Pons (tissue), 1 donor: ENCODE measurements around the gene PRRG2.

ENCODE experiments used
- DNase-seq: peaks from one replicate; pipeline ENCODE4 v3.0.0-alpha.2; 2016; ENCODE audit warnings: low spot score

Gene PRRG2

GRCh38 chr19:49557641-49558325 is 23.3 kb upstream of the PRRG2 start:
- no peak for DNase-seq

GRCh38 chr19:49558591-49558990 is 22.5 kb upstream of the PRRG2 start:
- DNase-seq = no peak

DNA sequence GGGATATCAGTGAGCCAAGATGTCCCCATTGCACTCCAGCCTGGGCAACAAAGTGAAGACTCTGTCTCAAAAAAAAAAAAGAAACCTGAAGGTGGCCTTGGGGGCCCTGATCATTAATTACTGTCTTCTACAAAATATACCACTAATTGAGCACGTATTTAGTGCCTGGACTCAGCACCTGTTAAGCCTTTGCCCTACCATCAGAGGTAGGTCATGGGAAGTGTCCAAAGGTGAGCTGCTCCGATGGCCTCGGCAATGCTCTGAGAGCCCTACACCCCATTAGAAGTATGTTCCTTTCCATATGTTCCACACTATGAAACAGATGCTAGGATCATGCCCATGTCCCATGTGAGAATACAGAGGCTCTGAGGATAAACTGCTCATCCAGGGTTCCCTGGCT is 21.7 kb upstream of the PRRG2 start:
- no peak for DNase-seq

DNA sequence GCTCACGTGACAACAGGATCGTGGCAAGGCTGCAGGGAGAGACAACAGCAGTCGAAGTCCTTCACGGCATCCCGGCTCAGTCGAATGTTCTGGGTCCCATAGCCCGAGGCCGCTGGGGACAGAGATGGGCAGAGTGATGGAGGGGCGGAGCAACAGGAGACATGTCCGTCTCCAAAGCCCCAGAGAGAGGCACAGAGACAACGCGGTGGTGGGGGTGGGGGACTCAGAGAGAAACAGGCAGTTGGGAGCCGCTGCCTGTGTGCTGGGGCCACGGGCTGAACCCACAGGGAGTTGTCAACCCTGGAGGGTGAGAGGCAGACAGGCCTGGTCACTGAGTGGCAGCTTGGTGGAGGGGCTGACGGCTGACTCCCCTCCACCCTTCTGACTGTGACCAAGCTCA is 21.2 kb upstream of the PRRG2 start:
- no peak for DNase-seq

DNA sequence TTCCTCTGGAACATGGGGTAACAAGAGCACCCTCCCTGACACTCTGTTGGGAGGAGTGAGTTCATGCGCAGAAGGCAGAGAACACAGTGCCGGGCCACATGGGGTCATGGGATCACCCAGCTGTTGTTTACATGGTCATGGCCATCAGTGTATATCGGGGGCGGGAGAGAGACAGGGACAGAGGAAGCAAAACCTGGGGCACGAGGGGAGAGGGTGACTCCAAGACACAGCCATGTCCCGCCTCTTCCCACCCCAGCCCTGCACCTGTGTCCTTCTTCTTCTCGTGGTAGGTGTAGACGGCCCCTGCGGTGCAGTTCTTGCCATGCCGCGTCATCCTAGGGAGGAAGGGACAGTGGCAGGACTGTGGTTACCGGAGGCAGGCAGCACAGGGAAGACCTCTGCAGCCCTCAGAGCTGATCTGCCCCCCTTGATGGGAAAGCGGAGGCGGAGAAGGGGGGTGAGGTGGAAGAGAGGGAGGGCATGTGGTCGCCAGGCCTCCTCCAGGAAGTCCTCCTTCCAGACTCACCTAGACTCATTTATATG is 20.7 kb upstream of the PRRG2 start:
- DNase-seq = peak; percentile 78

- no peak for DNase-seq
Observed at GRCh38 chr19:49564616-49565045, 16.5 kb upstream of the PRRG2 start.

DNA sequence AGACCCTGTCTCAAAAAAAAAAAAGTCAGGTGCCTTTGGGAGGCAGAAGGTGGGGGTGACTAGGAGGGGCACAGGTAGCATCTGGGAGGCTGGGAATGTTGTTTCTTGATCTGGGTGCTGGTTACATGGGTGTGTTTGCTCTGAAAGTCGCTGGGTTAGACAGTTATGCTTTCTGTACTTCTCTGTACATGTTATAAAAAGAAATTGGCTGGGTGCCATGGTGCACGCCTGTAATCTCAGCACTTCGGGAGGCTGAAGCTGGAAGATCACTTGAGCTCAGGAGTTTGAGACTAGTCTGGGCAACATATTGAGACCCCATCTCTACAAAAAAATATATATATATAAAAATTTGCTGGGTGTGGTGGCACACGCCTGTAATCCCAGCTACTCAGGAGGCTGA is 15.9 kb upstream of the PRRG2 start:
- no peak for DNase-seq

- DNase-seq = no peak
Observed at GRCh38 chr19:49566302-49566701, 14.8 kb upstream of the PRRG2 start.

DNA sequence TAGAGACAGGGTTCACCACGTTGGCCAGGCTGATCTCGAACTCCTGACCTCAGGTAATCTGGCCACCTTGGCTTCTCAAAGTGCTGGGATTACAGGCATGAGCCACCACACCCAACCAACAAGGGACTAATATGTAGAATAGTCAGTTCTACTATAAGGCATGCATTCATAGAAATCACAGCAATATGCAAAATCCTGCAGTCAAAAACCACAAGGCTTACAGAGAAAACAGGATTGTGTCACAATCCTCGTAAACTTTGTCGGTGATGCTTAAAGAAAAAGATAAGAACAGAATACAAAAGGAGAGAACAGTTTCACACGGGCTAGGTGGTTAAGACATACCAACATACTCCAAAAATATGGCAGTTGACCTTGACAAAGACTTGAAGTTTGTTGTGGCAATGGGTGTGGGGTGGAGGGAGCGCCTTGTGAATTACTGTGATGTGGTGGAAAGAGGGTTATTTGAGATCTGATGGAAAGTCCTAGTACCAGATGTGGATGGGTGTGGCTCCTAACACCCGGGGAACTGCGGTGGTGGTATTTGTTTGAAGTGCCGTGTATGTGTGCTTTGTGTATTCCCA is 13.2 kb upstream of the PRRG2 start:
- no peak for DNase-seq

DNA sequence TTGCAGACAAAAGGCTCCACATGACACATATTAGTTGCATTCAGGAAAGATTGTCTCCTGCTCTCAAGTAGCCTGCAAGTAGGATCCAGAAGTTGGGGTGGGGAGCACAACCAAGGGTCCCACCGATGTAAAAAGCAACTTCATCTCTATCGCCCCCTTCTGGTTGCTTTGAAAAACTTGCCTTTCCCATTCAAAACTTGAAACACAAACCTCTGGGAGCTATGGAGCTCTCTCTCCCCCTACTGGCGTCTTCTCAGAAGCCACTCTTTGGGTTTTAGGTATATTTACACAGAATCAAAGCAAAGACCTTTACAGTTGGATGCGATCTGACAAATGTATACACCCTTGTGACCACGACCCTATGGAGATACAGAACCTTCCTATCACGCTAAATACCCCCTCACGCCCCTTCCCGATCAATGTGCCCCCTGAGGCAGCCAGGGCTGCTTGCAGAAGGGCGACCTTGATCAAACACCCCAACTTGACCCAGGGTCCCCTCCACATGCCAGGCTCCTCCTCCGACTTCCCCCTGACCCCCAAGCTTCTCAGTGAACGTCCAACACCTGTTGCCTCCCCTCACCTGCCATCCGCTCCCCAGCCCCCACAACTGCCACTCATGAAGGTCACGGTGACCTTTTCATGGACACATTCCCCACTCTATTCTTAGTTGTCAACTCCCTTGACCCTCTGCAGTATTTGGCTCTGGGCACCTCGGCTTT is 10.8 kb upstream of the PRRG2 start:
- peak; percentile 88 for DNase-seq

- DNase-seq = no peak
Observed at GRCh38 chr19:49570997-49571676, 10.0 kb upstream of the PRRG2 start.

DNA sequence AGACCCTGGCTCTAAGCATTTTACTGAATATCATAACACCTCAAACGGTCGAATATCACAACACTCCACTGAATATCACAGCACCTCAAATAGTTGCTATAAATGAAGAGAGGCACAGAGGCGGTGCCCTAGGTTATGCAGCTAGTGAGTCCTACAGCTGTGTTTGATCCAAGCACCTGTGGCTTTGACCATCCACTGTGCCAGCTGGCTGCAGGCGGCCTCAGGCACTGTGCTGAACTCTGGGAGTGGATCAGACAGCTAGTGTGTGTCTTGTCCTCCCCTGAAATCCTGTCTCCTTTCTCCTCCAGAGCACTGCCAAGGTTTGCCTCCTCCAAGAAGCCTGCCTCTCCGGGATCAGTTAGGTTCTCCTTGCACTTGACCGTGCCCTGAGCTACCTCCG is 8.1 kb upstream of the PRRG2 start:
- no peak for DNase-seq

DNA sequence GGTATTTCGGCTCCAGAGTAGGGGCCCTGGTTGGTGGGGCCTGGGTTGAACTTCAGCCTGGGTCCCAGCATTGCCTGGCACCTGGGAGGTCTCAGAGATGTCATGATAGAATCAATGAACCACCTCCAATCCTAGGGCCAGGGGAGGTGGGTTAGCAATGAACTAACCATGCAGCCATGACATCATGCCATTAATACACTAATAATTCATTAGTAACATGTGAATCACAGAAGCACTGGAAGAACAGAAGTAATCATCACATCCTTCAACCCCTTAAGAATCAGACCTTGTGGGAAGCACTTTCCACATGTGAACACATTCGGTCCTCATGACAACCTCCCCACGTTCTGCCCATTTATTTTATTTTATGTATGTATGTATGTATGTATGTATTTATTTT is 7.7 kb upstream of the PRRG2 start:
- no peak for DNase-seq

GRCh38 chr19:49574206-49574755 is 6.8 kb upstream of the PRRG2 start:
- DNase-seq = no peak

- no peak for DNase-seq
Observed at GRCh38 chr19:49579193-49579592, 1.9 kb upstream of the PRRG2 start.

DNA sequence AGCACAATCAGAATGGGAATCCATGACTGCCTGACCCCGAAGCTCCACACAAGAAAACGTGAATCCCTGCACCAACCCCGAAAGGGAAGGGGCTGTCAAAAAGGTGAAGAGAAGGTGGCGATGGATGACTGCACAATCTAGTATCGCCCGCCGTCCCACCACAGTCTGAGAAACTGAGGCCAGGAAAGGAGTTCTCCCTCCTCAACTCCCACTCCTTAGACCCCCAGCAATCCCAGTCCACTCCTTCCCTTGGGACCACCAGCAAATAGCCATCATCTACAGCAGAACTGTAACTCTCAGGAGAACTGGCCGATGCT is 1.2 kb upstream of the PRRG2 start:
- no peak for DNase-seq

DNA sequence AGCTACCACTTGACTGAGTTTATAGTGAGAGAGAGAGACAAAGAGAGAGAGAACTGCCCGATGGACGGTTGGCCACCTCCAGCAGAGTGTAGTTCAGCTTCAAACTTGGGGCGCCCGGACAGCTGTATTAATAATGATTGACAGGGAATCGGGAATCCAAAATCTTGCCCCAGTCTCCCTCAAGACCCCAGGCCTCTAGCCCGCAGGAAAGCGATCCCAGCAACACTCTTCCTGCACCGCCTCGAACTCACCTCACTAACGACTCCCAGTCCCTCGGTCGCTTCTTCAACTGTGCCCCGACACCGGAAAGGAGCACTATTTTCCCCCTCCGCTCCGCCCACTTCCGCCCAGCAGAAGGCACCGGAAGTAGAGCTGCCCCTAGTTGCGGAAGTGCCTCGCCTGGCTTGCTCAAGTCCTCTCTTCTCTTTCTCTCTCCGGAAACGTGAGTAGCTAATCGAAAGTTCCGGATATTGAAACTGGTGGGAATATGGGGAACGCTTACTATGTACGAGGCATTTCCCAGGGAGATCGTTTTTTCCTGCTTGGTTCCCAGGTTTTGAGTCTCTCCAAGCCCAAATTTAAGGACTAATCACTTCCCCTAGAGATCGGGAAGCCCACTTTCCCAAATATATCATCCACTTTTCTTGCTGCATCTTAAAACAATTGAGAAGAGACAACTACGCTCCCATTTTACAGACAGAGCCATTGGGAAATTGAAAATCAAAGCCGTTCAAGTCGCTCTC is 681 bp upstream of the PRRG2 start, which contains the start of gene NOSIP:
Gene NOSIP, minus strand, starts transcription at position 293 of the 743 bp plus-strand sequence. CDS start 19,865 bp downstream, outside the sequence.
- peak; percentile 96 for DNase-seq

GRCh38 chr19:49583239-49583638 is 2.1 kb downstream of the PRRG2 start:
- no peak for DNase-seq

DNA sequence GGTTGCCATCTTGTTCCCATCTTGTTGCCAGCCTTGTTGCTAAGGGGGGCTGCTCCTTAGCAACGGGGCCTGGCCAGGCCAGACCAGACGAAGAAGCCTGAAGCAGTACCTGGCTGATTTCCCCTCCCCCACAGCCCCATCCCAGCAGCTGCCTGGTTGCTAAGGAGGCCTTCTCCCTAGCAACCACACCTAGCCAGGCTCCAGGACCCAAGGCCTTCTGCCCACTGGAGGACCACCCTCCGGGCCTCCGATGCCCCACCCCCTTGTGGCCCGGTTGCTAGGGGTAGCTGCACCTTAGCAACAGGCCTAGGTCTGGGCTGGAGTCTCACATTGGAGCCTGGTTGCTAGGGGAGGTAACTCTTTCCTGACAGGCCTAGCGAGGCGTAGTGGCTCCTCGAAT is 3.9 kb downstream of the PRRG2 start:
- no peak for DNase-seq

DNA sequence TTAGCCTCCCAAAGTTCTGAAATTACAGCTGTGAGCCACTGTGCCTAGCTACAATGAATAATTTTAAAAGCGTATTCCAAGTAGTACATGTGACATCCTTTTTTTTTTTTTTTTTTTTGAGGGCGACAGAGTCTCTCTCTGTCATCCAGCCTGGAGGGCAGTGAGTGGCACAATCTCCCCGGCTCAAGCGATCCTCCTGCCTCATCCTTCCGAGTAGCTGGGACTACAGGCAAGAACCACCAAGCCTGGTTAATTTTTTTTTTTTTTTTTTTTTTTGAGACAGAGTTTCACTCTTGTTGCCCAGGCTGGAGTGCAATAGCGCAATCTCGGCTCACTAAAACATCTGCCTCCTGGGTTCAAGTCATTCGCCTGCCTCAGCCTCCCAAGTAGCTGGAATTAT is 6.1 kb downstream of the PRRG2 start:
- no peak for DNase-seq

DNA sequence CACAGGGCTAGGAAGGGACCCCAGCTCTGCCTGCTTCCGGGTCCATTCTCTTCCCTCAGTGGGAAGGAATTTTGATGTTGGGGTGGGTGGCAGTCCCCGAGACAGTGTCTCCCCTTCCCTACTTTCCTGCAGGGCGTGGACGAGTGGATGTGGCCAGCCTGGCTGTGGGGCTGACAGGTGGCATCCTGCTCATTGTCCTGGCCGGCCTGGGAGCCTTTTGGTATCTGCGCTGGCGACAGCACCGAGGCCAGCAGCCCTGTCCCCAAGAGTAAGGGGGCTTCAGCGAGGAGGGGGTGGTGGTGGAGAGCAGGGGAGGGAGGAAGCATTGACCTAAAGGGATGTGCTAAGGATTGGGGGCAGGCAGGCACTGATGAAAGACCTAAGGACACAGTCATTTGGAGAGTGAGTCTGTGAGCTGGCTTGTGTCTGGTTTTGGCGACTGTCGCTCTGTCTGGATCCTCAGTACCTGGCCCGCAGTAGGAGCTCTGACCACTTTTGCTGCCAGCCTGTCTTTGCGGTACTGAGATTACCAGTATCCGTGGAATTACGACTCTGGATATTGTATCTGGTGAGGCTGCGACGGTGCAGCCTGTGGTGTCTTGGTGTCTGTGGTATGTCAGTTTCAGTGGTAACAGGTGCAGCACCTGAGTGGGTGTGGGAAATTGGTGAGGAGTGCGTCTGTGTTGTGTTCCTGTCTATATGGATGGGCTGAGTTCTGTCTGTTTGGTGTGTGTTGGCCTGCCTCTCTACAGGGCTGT is 7.4 kb downstream of the PRRG2 start:
- no peak for DNase-seq
